HTR-8/SVneo (cell line): Measurements from ENCODE around the gene UST.
A peak's percentile ranks its signal among the peaks of the same experiment; 100 is the strongest.

ENCODE experiments used
- DNase-seq: peaks from one replicate; pipeline ENCODE4 v3.0.0; 2011; ENCODE audit warnings: low spot score, mixed read lengths; ENCODE audit not compliant: insufficient read length
- FAIRE-seq: peaks from 2 replicates; lab custom pipeline; 2011; peaks lifted over from hg19 to GRCh38; lab: Jason Lieb, UNC

Gene UST

DNA sequence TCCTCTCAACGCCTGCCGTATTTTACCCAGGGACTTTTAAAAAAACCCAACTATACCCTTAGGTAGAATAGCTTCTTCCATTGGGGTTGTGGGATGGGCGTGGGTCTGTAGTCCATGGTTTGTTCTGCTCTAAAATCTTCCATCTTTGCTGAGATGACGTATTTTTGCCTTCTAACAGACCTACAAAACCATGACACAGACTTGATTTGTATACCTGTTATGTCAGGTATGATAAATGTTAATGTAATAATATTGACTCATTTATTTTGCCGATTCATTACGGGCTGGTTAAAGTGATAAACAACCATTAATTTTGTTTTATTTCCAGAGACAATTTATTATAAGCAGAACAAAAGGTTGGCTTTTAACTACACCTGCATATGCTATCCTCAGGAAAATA lies 48.7 kb downstream of the UST start:
- DNase-seq (no peak), FAIRE-seq (no peak)

DNA sequence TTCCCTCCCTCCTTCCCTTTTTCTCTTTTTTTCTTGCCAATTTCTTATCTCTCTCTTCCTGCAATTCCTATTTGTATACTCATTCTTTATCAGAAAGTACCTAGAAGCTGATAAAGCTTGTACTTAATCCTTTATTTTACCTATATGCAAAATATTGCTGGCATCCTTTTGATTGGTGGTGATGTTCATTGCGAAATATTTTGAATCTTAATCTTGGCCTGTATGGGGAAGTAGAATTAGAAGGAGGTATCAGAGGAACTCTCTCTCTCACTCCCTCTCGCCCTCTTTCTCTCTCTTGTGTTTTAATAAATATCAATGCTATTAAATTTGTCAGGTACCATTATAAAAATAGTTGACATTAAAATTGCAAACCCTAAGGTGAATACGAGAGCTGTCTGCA lies 52.8 kb downstream of the UST start:
- DNase-seq, result no peak
- FAIRE-seq, result no peak

DNA sequence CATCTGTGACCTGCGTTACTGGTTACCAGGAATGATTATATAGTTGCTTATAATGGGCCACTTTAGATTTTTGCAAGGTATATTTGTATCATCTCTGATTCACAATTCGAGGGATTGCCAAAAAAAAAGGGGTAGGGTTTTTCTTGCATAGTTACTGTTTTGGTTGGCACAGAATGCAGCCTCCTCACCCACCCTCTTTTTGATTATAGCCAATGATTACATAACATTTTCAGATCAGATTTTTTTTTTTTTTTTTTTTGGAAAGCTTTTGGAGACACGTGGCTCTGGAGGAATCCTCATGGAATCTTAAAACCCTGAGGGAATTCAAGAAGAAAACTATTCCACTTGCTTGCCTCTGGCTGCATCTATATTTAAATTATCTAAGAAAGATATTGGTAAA lies 53.7 kb downstream of the UST start:
- FAIRE-seq (no peak), DNase-seq (no peak)

DNA sequence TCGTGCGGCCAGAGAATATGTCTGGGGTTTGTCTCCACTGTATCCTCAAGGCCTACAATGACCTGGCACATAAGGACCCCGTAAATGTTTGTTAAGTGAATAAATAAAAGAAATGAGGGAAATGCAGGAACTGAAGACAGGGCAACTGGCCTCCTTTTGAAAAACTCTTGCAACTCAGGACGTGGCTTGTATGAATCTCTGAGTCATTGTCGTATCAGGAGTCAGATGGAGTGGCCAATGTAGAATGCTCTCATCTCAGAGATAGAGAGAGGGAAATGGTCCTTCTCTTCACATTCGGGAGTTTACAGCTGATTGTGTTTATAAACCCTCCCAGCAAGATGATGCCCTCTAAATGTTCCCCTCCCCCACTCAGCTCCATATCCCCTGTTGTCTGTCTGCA lies 57.1 kb downstream of the UST start:
- no peak for FAIRE-seq
- no peak for DNase-seq

DNA sequence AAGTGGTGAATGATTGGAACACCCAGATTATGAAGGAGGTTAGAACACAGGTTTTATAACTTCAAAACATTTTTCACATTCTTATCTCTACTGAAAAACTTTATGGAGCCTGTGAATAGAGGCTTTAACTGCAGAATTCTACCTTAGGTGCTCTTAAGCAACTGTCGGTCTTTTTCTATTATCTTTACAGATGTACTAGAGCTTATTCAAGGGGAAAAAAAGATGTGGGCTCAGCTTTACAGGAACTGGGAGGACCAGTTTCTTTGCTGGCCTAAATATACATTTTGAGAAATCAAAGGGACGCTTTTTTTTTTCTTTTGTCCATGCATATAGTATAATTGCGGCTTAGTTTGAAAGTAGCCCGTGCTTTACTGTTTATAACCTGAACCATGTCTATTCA lies 58.9 kb downstream of the UST start:
- FAIRE-seq (no peak), DNase-seq (no peak)

DNA sequence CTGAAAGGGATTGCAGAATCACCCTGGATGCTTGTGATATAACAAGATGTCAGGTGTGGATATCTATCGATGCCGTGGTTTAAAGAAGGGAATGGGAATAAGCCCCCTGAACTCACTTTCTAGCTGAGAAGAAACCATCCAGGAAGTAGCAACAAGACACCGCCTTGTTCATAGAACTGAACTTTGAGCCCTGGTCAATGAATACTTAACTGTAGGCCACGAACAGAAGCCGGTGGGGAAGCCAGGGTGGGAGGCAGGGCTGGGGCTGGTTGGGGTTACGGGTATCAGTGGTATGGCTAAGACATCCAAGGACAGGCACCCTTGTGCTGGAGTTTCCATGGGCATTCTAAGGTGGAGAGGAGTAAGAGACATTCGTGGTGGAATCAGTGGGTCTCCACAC lies 61.0 kb downstream of the UST start:
- no peak for DNase-seq
- no peak for FAIRE-seq

DNA sequence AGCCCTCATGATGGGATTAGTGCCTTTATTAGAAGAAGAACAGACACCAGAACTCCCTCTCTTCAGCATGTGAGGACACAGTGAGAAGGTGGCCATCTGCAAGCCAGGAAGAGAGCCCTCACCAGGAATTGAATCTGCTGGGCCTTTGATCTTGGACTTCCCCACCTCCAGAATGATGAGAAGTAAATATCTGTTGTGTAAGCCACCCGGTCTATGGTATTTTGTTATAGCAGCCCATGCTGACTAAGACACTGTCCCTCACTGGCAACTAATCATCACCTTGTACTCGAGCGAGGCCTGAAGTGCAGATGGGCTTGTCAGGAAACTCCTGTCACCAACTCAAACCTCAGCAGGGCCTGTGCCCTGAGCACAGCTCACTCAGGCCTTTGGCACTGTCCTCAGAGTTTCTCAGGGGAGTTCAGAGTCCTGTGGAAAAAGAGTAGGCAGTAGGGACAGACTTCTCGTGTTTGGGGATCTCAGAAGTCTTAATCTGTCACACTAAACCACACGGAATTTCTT lies 62.0 kb downstream of the UST start:
- DNase-seq (no peak), FAIRE-seq (no peak)

DNA sequence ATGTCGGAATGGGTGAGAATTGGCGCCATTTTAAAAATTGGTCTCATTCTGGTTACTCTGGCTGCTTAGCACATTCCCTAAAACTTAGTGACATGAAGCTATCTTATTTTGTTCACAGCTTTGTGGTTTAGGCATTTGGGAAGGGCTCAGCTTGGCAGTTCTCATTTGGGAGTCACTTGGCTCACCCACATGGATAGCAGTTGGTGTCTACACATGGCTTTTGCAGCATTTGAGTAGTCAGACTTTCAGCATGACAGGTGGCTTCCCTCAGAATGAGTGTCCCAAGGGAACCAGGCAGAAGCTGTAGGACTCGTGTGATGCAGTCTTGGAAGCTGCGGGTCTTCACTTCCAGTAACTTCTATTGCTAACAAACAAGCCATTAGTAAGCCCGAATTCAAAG lies 64.6 kb downstream of the UST start:
- FAIRE-seq, result no peak
- no peak for DNase-seq

DNA sequence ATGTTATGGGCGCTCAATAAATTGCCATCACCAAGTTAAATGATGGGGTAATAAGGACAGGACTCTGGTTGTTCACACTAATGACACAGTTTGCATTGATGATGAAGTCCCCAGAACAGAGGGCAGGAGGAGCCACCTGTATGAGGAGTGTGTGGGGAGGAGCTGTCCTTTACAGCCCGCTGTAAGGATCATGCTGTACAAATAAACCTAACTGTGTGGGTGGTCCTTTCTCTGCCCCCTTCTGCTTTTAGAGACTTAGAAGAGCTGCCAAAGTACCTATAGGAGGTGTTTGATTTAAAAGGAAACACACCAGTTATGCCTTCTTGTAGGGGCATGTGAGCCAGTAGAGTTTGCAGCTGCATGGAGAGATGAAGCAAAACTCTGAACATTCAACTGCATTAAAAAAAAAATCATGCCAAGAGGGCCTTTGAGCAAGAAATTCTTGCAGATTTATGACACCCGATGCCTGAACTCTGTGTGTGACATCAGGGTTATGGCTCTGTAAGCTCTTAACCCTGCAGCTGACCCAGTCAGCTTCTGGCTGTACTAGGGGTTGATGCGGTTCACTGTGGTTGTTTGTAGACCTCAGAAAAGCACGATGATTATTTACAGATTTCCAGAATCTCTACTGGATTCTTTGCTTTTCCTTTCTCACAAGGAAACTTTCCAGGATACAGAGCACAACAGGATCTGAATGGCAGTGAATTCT lies 67.4 kb downstream of the UST start:
- no peak for DNase-seq
- FAIRE-seq, result no peak

DNA sequence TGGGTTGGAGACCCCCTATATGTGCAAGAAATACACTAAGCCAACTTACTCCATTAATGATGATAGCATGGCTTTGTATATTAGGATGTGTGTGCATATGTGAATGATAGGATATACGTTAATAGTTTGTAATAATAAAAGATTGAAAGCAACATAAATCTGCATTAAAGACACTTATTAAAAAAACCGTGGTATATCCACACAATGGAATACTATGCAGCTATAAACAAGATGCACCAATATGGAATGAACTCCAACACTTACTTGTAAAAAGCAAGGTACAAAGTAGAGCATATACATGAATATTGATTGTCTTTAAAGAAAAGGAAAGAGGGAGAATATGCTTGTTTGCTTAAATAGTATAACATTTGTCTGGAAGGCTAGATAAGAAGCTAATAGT lies 68.0 kb downstream of the UST start:
- FAIRE-seq (no peak), DNase-seq (no peak)

DNA sequence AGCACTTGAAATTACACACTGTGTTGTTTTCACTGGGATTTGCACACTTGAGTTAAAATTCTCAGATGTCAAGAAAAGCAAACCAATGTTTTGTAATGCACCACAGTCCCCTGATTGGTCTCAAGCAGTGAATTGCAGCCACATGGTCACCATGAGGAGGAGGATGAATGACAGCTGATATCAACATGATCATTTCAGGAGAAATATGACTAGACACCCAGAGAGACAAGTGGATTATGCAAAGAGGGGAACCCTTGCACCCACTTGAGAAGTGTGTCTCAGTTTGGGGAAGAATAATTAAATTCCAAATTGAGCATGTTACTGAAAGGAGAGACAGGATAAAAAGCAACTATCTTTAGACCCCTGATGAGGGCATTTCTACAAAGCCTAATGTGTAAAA lies 69.3 kb downstream of the UST start:
- FAIRE-seq, result no peak
- no peak for DNase-seq

DNA sequence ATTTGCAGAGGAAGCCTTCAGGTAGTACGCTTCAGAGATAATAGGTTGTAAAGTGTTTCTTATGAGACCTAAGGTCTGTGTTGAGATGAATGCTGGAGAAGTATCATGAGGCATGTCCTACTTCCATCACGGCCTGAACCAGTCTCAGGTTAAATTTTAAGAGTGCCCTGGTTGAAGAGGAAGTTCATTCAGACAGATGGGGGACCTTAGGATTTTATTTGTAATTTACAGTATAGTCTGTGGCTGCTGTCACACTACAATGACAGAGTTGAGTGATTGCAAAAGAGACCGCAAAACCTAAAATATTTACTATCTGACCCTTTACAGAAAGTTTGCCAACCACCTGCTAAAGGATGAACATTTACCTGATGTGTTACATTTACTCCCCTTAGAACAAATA lies 70.9 kb downstream of the UST start:
- no peak for FAIRE-seq
- no peak for DNase-seq

DNA sequence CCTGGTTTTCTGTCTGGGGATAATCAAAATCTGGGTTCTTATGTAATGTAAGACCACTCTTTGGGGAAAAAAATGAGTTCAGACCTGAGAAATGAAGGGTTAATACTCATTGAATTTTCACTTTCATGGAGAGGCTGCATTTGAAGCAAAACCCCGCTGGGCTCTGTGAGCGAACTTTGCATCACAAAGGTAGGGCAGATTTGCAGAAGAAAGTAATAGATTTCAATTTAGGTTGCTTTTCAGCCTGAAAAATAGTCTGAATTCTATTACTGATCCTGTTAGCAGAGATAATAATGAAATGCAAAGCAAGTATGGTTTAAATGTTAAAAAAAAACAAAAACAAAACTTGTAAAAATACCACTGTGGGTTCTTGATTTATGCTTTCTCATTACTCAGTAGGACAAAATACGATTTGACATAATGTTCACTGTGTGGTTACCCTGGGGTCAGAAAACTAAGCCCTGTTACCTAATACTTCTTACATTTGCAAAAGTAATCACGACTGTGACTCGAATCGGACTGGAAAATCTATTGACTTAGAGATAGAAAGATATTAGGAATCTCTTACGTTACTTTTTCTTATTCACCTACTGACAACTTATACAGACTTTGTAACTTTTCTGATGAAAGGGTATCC lies 72.2 kb downstream of the UST start:
- no peak for FAIRE-seq
- DNase-seq, result peak; percentile 27

DNA sequence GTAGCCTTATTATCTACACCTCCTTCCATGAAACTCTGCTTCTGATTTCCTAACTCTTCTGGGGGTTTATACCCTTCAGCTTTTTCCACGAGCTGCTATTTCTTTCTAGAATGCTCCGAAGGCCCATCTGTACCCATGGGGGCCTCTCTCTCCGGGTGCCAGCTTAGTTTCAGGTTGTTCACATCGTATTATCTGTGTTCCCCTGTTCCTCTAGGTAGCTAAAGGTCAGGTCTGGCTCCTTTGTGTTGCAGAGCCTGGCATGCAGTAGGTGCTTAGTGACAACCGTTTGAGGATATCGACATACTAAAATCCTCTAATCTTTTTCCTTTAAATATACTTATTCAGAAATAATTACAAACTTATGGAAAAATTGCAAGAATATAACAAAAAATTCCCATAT lies 73.0 kb downstream of the UST start:
- FAIRE-seq, result no peak
- DNase-seq, result no peak

DNA sequence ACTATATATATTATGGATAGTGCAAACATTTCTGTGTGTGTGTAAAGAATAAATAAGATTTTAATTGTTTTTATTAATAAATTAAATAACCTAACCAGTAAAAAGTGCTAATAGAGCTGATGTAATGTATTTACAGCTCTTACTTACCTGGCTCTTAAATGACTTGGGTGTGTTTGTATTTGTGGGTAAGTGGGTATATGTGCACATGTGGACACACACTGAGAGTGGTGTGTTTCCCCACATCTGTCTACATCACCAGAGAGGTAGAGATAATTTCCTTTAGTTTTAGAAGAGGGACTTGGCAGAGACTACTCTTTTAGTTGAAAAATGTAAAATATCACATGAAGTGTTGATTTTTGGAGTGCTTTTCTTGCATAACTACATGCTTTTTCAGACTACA lies 76.0 kb downstream of the UST start:
- FAIRE-seq, result no peak

DNA sequence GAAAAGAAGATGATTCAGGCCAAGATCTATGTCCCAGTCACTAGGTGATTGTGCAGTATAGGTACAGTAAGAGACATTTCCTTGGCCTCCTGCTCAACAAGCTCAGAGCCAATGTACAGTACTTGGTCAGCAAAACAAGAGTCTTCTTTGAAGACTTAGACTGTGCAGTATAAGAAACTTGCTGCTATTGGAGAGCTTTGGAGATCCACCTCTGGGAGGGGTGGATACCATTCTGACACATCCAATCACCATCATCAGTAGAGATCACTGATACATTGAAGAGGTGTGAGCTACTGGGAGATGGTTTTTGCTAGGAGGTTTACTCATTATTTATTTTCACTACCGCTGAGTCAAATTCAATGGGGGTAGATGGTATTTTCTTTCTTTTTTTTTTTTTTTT lies 77.5 kb downstream of the UST start:
- FAIRE-seq (no peak), DNase-seq (no peak)

More for the DNA sequence above, 76.0 kb downstream of the UST start:
- no peak for DNase-seq

DNA sequence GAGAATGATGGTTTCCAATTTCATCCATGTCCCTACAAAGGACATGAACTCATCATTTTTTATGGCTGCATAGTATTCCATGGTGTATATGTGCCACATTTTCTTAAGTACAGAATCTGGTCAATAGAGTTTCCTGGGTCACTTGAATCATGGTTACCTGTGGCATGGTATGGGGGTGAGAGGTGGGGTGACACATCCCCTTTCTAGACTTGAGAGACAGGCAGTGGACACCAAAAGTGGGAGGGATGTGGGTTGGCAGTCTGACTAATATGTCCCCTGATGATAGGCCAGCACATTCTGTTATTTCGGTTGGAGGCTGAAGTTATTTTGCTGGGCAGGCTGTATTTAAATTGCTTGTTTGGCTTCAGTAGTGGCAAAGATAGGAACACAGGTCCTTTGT lies 78.1 kb downstream of the UST start:
- no peak for DNase-seq

DNA sequence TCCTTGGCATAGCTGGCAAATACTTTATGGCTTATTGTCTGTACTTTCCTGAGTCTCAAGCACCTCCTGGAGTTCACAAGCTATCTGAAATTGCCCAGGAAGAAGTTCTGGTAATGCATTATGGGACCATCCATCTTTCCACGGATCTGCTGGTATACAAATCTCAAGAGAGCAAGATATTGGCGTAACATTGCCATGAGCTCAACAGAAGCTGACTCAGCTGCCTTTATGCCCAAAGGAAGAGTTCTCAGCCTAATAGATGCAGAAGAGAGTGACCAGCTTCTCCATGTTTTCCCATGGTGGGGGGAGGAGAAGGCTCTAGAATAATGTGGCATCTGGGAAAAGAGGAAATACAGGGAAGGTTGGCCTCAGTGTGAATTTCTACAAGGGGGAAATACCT lies 78.7 kb downstream of the UST start:
- no peak for DNase-seq
- FAIRE-seq, result no peak

More for the DNA sequence above, 78.1 kb downstream of the UST start:
- FAIRE-seq, result no peak

DNA sequence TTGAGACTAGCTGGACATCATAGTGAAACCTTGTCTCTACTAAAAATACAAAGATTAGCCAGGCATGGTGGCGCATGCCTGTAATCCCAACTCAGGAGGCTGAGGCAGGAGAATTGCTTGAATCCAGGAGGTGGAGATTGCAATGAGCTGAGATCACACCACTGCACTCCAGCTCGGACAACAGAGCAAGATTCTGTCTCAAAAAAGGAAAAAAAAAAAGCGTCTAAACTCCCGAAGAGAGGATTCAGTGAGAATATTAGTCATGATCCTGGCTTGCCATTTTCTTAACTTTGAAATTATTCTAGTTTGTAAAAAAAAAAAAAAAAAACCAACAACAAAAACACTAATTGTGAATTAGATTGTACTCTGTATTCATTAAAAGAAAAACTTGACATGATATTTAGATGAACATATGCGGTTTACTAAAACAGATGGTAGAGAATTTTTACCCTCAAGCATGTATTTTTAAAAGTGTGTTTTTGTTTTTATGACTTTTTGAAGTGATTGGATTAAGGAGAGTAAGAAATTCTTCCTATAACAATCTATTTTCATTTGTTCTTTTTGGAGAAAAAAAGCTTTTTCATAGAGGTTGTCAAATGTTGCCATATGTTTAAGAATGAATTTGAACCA lies 80.7 kb downstream of the UST start:
- FAIRE-seq (no peak), DNase-seq (no peak)

DNA sequence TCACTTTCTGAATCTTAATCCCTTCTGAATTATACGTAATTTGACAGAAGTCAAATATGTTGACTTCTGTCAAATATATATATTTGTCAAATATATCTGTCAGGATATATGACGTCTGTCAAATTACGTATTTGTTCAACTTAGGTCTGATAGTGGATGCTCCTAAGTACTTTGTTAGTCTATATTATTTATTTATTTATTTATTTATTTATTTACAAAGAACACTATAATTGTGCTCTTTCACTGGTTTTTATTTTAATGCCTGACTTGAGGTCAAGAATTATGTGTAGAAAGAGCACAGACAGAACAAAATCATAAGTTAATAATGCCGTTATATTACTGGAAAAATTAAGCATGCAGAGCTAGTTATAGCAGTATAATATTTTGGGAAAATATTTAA lies 81.2 kb downstream of the UST start:
- FAIRE-seq (no peak), DNase-seq (no peak)

DNA sequence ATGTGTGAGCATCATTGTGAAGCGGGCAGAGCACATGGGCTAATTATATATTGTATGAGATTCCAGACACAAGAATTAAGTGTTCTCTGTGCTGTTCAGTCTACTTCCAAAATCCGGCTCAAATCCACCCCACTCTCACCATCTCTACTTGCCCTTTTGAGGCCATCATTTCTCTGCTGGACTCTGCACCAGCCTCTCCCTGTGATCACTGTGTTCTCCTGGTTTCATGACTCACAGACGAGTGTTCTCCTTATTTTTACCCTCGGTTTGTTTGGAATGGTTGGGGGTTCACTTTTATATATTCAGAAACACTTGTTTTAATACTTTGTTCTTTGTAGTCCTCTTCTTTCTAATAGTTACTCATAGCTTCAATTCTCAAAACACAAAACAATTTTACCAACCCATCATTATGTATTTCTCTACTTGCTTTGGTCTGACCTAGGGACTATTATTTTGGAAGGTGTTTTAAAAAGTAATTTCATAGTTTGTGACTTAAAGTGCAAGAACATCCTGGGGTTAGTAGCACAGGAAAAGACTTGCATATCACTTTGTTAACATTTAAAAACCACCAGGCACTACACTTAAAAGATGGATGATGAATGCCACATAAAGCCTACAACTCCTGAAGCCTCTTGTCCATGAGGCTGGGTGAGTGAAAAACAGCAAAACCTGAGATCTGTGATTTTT lies 82.7 kb downstream of the UST start:
- DNase-seq (no peak), FAIRE-seq (no peak)
